ENCODE results near the gene EDN1.
"Not testable (repeated sequence)": the region's sequence is repeated elsewhere in the genome, so short reads cannot be mapped to it uniquely, and the experiment has no call there.

Gene EDN1

DNA sequence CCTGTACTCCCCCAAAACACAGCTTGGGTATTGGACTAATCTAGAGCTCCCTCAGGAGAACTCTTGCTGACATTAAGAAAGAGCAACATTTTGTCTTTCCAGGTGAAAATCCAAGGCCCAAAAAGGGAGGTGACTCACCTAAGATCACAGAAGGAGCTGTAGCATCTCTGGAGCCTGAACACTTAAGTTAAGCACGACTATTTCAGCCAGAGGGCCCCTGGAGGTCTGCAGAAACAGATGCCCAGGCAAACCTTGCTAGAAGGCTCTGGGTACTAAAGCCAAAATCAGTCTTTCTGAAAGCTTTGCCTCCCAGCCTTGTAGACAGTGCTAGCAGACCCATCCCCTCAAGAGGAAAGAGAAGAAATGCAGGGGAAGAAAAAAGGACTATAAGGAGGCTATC lies 8.8 kb downstream of the EDN1 start:
- no peak overlapping the region for H3K4me3 ChIP-seq (ENCODE audit: low read length)
- H3K9ac ChIP-seq (ENCODE audit: low read length): no peak overlapping the region
- no peaks in the 10 kb centered on the region for H3K27me3 ChIP-seq (ENCODE audit: control insufficient read depth, insufficient read depth, low read length)
- no peak overlapping the region for H3K27ac ChIP-seq (ENCODE audit: low read depth, low read length)
- no peaks in the 10 kb centered on the region for H3K36me3 ChIP-seq (ENCODE audit: control insufficient read depth, insufficient read depth, low read length)
- H3K4me1 ChIP-seq (ENCODE audit: control insufficient read depth, insufficient read depth, low read length): no peaks in the 10 kb centered on the region

DNA sequence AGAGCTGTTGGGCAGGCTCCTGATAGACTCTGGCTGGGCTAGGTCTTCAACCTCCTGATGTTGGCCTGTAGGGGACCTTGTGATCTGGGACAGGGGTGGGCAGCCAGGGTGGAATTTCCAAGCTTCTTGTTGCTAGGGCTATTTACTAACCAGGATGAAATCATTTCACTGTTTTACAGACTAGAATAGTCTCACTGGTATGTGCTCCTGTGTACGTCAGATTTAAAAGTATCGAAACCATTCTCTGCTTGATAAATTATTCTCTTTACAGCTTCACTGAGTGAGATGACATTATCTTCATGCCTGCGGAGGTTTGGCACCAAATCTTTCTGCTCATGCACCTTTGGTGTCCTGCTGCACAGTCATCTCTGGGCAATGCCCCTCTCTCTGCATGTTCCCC lies 10.9 kb downstream of the EDN1 start:
- H3K4me3 ChIP-seq (ENCODE audit: low read length): no peak overlapping the region
- no peaks in the 10 kb centered on the region for H3K36me3 ChIP-seq (ENCODE audit: control insufficient read depth, insufficient read depth, low read length)
- no peaks in the 10 kb centered on the region for H3K4me1 ChIP-seq (ENCODE audit: control insufficient read depth, insufficient read depth, low read length)
- no peaks in the 10 kb centered on the region for H3K27me3 ChIP-seq (ENCODE audit: control insufficient read depth, insufficient read depth, low read length)
- H3K9ac ChIP-seq (ENCODE audit: low read length): no peak overlapping the region
- H3K27ac ChIP-seq (ENCODE audit: low read depth, low read length): no peak overlapping the region

DNA sequence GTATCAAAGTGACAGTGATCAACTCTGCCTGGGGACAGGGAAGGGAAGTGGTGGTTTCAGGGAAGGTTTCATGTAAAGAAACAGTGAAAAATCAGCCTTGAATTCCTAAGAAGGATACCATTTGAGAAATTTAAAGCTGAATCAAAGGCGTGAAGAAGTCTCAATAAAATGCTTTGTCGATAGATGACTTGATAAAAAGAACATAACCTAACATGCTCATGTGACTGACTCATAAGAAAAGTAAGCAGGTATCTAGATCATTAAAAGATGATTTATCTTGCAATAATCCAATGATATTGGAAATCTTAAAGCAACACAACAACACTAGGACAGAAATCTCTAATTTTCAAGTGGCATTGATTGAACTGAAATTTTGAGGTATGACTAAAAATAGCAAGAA lies 14.3 kb downstream of the EDN1 start:
- no peak overlapping the region for H3K9ac ChIP-seq (ENCODE audit: low read length)
- H3K4me1 ChIP-seq (ENCODE audit: control insufficient read depth, insufficient read depth, low read length): no peaks in the 10 kb centered on the region
- no peaks in the 10 kb centered on the region for H3K27me3 ChIP-seq (ENCODE audit: control insufficient read depth, insufficient read depth, low read length)
- H3K4me3 ChIP-seq (ENCODE audit: low read length): no peak overlapping the region
- H3K27ac ChIP-seq (ENCODE audit: low read depth, low read length): no peak overlapping the region
- no peaks in the 10 kb centered on the region for H3K36me3 ChIP-seq (ENCODE audit: control insufficient read depth, insufficient read depth, low read length)

DNA sequence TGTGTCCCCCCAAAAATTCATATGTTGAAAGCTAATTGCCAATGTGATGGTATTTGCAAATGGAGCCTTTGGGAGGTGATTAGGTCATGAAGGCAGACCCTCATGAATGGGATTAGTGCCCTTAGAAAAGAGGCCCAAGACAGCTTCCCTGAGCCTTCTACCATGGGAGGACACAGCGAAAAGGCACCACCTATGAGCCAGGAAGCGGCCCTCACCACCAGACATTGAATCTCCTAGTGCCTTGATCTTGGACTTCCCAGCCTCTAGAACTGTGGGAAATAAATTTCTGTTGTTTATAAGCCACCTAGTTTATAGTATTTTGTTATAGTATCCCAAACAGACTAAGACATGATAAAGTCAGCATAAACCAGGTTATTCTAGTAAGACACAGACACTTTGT lies 18.9 kb downstream of the EDN1 start:
- Histone ChIP-seq H3K27ac (ENCODE audit: low read depth, low read length) (no peak overlapping the region), H3K9ac (ENCODE audit: low read length) (no peak overlapping the region), H3K4me3 (ENCODE audit: low read length) (no peak overlapping the region), H3K36me3 (ENCODE audit: control insufficient read depth, insufficient read depth, low read length) (no peaks in the 10 kb centered on the region), H3K27me3 (ENCODE audit: control insufficient read depth, insufficient read depth, low read length) (no peaks in the 10 kb centered on the region), H3K4me1 (ENCODE audit: control insufficient read depth, insufficient read depth, low read length) (no peaks in the 10 kb centered on the region)

DNA sequence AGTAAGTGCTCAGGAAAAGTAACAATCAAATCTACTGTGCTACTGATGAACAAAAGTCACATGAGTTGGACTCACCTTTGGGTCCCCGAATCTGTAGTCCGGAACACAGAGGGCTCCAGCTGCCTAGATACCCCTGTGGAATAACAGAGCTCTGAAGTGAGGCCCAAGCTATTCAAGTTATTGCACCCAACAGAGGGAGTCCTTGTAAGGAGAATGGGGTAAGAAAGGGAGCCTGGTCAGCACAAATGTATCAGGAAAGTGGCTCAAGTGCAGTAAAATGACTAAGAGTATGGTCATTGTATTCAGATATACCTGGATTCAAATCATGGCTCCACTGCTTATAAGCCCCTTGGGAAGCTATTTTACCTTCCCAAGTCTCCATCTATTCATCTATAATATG lies 20.9 kb downstream of the EDN1 start:
- no peak overlapping the region for H3K4me3 ChIP-seq (ENCODE audit: low read length)
- H3K36me3 ChIP-seq (ENCODE audit: control insufficient read depth, insufficient read depth, low read length): no peaks in the 10 kb centered on the region
- H3K27me3 ChIP-seq (ENCODE audit: control insufficient read depth, insufficient read depth, low read length): no peaks in the 10 kb centered on the region
- H3K9ac ChIP-seq (ENCODE audit: low read length): no peak overlapping the region
- H3K4me1 ChIP-seq (ENCODE audit: control insufficient read depth, insufficient read depth, low read length): no peaks in the 10 kb centered on the region
- no peak overlapping the region for H3K27ac ChIP-seq (ENCODE audit: low read depth, low read length)

DNA sequence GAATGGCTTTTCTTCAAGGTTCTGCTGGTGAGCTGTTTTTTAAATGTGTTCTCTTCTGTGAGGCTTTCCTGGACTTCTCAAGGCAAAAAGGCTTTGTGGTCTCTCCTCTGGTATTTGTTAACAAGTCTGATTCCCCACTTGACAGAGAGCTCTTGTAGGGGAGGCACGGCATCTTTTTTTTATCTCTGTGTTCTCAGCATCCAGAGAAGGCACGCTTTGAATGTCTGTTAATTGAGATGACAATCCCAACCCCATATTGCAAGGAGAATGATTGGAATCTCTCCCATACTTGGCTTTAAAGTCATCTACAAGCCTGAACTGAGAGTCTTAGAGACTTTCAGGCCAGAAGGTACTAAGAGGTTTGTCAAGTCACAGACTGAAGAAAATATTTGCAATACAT lies 22.6 kb downstream of the EDN1 start:
- Histone ChIP-seq H3K4me3 (ENCODE audit: low read length) (no peak overlapping the region), H3K27ac (ENCODE audit: low read depth, low read length) (no peak overlapping the region), H3K4me1 (ENCODE audit: control insufficient read depth, insufficient read depth, low read length) (no peaks in the 10 kb centered on the region), H3K9ac (ENCODE audit: low read length) (no peak overlapping the region), H3K36me3 (ENCODE audit: control insufficient read depth, insufficient read depth, low read length) (no peaks in the 10 kb centered on the region), H3K27me3 (ENCODE audit: control insufficient read depth, insufficient read depth, low read length) (no peaks in the 10 kb centered on the region)

DNA sequence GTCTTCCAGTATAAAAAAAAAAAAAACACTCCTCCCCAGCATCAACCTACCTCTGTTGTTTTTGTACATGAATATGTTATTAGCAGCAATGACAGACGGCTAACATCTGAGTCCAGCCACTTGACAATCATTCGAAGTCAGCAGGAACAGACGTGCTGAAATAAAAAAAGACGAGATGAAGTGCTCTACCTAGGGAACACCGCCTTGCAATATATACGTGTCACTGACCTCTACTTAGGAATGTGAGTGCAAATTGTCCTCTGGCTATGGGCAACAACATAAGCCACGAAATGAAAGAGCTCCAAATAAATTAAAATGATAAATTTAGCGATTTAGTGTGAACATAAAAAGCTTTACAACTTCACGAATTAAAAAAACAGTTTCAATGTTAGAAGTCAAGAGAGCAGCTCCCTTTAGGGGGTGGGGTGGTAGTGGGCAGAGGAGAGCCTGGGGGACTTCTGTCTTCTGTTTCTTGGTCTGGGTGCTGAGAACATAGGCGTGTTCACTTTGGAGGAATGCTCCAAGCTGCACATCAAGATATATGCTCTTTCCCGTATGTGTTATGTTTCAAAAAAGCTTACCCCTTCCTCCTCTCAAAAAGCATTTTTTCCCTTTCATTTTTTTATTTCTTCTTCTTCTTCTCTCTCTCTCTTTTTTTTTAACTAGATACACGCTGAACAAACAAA lies 23.3 kb downstream of the EDN1 start:
- H3K27ac ChIP-seq (ENCODE audit: low read depth, low read length): no peak overlapping the region
- no peaks in the 10 kb centered on the region for H3K4me1 ChIP-seq (ENCODE audit: control insufficient read depth, insufficient read depth, low read length)
- H3K4me3 ChIP-seq (ENCODE audit: low read length): no peak overlapping the region
- no peaks in the 10 kb centered on the region for H3K27me3 ChIP-seq (ENCODE audit: control insufficient read depth, insufficient read depth, low read length)
- H3K9ac ChIP-seq (ENCODE audit: low read length): no peak overlapping the region
- H3K36me3 ChIP-seq (ENCODE audit: control insufficient read depth, insufficient read depth, low read length): no peaks in the 10 kb centered on the region

DNA sequence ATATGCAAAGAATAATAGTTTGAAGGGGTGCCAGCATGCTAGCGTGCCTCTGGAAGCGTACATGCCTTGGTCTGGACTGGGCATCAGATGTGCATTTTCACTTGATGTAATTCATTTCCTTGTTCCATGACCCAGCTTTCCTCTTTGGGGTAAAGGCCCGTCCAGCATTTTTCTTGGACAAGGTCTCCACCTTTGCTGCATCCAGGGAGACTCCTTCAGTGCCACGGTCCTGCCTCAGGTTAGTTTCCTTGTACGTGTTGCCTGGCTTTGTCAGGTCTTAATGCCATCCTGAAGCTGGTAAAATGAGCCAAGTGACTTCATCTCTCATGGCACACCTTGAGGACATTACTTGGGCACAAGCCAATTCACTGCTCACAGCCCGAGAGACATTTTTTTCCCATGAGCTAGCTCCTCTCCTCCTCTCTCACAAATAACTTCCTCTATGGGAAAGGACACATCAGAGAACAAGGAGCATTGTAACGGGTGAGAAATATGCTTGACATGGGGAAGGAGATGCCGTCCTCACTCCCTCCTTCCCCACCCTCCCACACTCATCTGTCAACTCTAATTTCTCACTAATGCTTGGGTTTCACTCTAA lies 23.9 kb downstream of the EDN1 start:
- H3K27ac ChIP-seq (ENCODE audit: low read depth, low read length): no peak overlapping the region
- H3K9ac ChIP-seq (ENCODE audit: low read length): no peak overlapping the region
- H3K4me1 ChIP-seq (ENCODE audit: control insufficient read depth, insufficient read depth, low read length): no peaks in the 10 kb centered on the region
- H3K36me3 ChIP-seq (ENCODE audit: control insufficient read depth, insufficient read depth, low read length): no peaks in the 10 kb centered on the region
- no peak overlapping the region for H3K4me3 ChIP-seq (ENCODE audit: low read length)
- H3K27me3 ChIP-seq (ENCODE audit: control insufficient read depth, insufficient read depth, low read length): no peaks in the 10 kb centered on the region

DNA sequence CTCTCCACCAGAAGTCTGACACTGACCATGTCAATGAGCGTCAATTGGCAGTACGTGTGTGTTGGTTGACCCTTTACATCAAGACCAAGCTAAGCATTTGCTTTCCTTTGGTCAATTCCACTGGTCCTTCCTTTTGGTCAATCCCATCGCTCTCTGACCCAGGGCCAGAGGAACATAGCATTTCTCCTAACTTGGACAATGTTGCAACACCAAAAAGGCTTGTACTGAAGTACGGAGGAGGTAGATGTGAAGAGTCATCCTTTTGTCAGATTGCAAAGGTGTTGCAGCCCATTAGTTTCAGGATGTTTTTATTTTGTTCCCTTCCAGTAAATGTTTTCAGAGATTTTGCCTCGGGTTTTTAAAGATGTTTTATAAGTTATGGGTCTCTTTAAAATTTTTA lies 24.6 kb downstream of the EDN1 start:
- no peaks in the 10 kb centered on the region for H3K36me3 ChIP-seq (ENCODE audit: control insufficient read depth, insufficient read depth, low read length)
- H3K4me3 ChIP-seq (ENCODE audit: low read length): no peak overlapping the region
- H3K27ac ChIP-seq (ENCODE audit: low read depth, low read length): no peak overlapping the region

DNA sequence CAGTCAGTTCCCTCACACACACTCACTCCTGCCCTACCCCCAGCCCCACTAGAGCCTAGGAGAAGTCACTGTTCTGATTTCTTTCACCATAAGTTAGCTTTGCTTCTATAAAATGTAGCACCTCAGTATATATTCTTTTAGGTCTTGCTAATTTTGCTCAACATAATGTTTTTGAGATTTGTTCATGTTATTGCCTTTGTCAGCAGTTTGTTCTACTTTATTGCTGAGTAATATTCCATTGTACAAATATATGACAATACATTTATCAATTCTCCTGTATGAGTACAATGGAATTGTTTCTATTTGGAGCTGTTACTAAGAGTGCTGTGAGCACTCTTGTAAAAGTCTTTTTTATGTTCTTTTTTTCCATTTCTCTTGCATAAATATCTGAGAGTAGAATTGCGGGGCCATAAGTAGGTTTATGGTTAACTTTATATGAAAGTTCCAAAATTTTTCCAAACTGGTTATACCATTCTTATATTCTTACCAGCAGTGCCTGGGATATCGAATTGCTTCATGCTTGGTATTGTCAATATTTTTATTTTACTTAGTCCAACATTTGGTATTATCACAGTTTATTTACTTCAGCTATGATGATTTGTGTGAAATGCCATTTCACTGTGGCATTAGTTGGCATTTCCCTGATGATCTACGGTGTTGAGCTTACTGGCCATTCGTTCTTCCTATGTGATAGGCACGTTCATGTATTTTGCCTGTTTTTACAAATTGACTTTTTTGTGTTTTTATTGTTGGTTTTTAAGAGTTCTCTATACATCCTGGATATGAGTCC lies 25.3 kb downstream of the EDN1 start:
- Histone ChIP-seq H3K27me3 (ENCODE audit: control insufficient read depth, insufficient read depth, low read length) (no peaks in the 10 kb centered on the region), H3K4me1 (ENCODE audit: control insufficient read depth, insufficient read depth, low read length) (no peaks in the 10 kb centered on the region), H3K36me3 (ENCODE audit: control insufficient read depth, insufficient read depth, low read length) (no peaks in the 10 kb centered on the region), H3K4me3 (ENCODE audit: low read length) (no peak overlapping the region), H3K9ac (ENCODE audit: low read length) (no peak overlapping the region), H3K27ac (ENCODE audit: low read depth, low read length) (no peak overlapping the region)

More for the DNA sequence above, 24.6 kb downstream of the EDN1 start:
- Histone ChIP-seq H3K27me3 (ENCODE audit: control insufficient read depth, insufficient read depth, low read length) (no peaks in the 10 kb centered on the region), H3K4me1 (ENCODE audit: control insufficient read depth, insufficient read depth, low read length) (no peaks in the 10 kb centered on the region), H3K9ac (ENCODE audit: low read length) (no peak overlapping the region)

DNA sequence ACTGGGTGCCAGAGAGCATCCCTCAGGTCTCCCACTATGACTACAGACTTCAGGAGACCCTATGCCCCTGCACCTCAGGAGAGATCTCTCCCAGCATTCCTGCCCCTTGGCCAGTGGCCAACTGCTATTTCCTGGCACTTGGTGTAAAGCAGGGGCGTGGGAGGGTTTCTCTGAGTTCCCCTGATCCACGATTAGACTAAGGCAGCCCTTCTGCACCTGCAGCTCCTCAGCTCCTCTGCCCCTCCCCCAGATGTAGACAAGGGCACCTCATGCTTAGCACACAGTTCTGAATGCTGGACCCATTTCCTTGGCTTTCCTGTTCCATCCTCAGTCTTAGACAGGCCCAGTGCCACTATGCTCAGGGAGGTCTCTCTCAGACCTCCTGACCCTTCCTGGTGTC lies 28.6 kb downstream of the EDN1 start:
- H3K27ac ChIP-seq (ENCODE audit: low read depth, low read length): no peak overlapping the region
- H3K4me1 ChIP-seq (ENCODE audit: control insufficient read depth, insufficient read depth, low read length): no peaks in the 10 kb centered on the region
- H3K27me3 ChIP-seq (ENCODE audit: control insufficient read depth, insufficient read depth, low read length): no peaks in the 10 kb centered on the region
- H3K4me3 ChIP-seq (ENCODE audit: low read length): no peak overlapping the region
- H3K36me3 ChIP-seq (ENCODE audit: control insufficient read depth, insufficient read depth, low read length): no peaks in the 10 kb centered on the region
- H3K9ac ChIP-seq (ENCODE audit: low read length): no peak overlapping the region

DNA sequence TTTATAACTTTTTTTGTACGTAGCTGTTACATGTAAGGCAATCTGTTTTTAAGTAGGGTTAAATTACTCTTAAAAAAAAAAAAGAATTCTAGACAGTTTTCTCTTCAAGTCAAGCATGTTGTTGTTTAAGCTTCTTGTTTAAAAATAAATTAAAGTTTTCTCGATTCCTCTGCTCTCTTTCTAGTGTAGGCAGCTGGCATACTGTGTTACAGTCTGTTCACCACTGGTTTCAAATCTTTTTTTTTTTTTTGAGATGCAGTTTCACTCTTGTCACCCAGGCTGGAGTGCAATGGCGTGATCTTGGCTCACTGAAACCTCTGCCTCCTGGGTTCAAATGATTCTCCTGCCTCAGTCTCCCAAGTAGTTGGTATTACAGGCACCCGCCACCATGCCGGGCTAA lies 29.9 kb downstream of the EDN1 start:
- not testable (repeated sequence) for H3K27me3 ChIP-seq (ENCODE audit: control insufficient read depth, insufficient read depth, low read length); H3K4me3 ChIP-seq (ENCODE audit: low read length); H3K27ac ChIP-seq (ENCODE audit: low read depth, low read length); H3K9ac ChIP-seq (ENCODE audit: low read length); H3K4me1 ChIP-seq (ENCODE audit: control insufficient read depth, insufficient read depth, low read length); H3K36me3 ChIP-seq (ENCODE audit: control insufficient read depth, insufficient read depth, low read length)

DNA sequence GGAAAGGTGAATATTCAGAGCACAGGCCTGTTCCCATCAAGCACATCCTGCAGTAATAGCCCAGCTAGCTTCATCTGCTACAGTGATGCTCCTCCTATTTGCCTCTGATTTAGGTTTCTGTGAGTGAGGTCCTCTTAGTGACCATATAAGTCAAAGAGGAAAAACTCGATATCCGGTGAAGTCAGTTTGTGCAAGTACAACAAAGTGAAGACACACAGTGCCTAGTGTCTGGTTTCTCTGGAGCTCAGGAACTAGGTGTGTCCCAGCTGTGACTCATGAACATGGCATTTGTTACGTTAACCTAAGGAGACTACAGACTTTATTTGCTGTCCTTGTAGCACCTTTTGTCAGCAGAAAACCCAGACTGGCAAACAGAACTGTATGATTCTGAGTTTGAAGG lies 33.9 kb downstream of the EDN1 start:
- H3K36me3 ChIP-seq (ENCODE audit: control insufficient read depth, insufficient read depth, low read length): no peaks in the 10 kb centered on the region
- no peak overlapping the region for H3K4me3 ChIP-seq (ENCODE audit: low read length)
- H3K27me3 ChIP-seq (ENCODE audit: control insufficient read depth, insufficient read depth, low read length): no peaks in the 10 kb centered on the region
- no peak overlapping the region for H3K9ac ChIP-seq (ENCODE audit: low read length)
- H3K4me1 ChIP-seq (ENCODE audit: control insufficient read depth, insufficient read depth, low read length): no peaks in the 10 kb centered on the region
- H3K27ac ChIP-seq (ENCODE audit: low read depth, low read length): no peak overlapping the region

Data from rectal smooth muscle tissue (tissue), 1 donor.